Sigmoid colon (tissue), 7 donors: ENCODE data around the gene LRRIQ4. TPM values are rescaled to one million over a fixed set of nuclear protein-coding genes. Genes with fewer than 3 reads are reported as not detected.
A peak's percentile ranks its signal among the peaks of the same experiment; 100 is the strongest.

Experiments used
- DNase-seq: peaks from one replicate; pipeline ENCODE4 v3.0.0-alpha.2; 2019
- H3K27ac ChIP-seq, 4 donors: fragments of 200-600 bp; sonication (generic); one replicate each; pipeline ENCODE4 v1.5.1; 2016 to 2019; ENCODE audit warnings: mild to moderate bottlenecking in 1 of 4
- H3K27me3 ChIP-seq, 3 donors: fragments of 200-600 bp; sonication (generic); one replicate each; pipeline ENCODE4 v1.5.1; 2019; ENCODE audit warnings: mild to moderate bottlenecking in 1 of 3
- H3K36me3 ChIP-seq, 4 donors: fragments of 200-600 bp; sonication (generic); one replicate each; pipeline ENCODE4 v1.5.1; 2016 to 2019
- H3K4me1 ChIP-seq, 4 donors: fragments of 200-600 bp; sonication (generic); one replicate each; pipeline ENCODE4 v1.5.1; 2017 to 2019
- H3K4me3 ChIP-seq, 4 donors: fragments of 200-600 bp; sonication (generic); one replicate each; pipeline ENCODE4 v1.5.1; 2017 to 2019; ENCODE audit warnings: mild to moderate bottlenecking in 2 of 4, moderate library complexity in 1 of 4
- H3K9me3 ChIP-seq, 4 donors: fragments of 200-600 bp in 3 of 4; sonication (generic) in 3 of 4; one replicate each; pipeline versions ENCODE4 v1.5.1 to v1.6.1; 2013 to 2019
- EP300 ChIP-seq, 4 donors: sonication (generic); formaldehyde crosslinking; IDR thresholded peaks; one replicate each; pipeline ENCODE4 v1.6.1; 2017; ENCODE audit warnings: antibody characterized with exemption in 4 of 4
- POLR2A ChIP-seq, 2 donors: fragments of 450-650 bp; IDR thresholded peaks; one replicate each; pipeline ENCODE4 v1.6.1; 2016; ENCODE audit warnings: antibody characterized with exemption in 2 of 2, mild to moderate bottlenecking in 2 of 2, moderate library complexity in 2 of 2
- POLR2AphosphoS5 ChIP-seq, 4 donors: sonication (generic); formaldehyde crosslinking; IDR thresholded peaks; one replicate each; pipeline ENCODE4 v1.6.1; 2017; ENCODE audit warnings: antibody characterized with exemption in 4 of 4
- WGBS, 2 donors: extraction: QIAGEN DNeasy Blood & Tissue Kit; methylation state at CpG; one replicate each; pipeline ENCODE4 v1.1.7; 2013; 5-methylcytosine and 5-hydroxymethylcytosine counted together
- intact Hi-C: fragments of 100-400 bp; cut with DNase I; formaldehyde crosslinking; loops from one replicate; pipeline ENCODE4 v1.15.1; 2023
- polyA plus RNA-seq, 3 donors: library from polyadenylated mRNA; stranded (reverse); fragments of 200-250 nt; gene quantifications; one replicate each; pipeline ENCODE4 v1.2.3, GENCODE V29; 2013
- total RNA-seq, 4 donors: library from RNA; depleted of rRNA; stranded (reverse); fragments of >200 nt; gene quantifications; one replicate each; pipeline ENCODE4 v1.1.0, GENCODE V29; 2016
- TF ChIP-seq, protein P1 (sequence below), 4 experiments: fragments of 450-650 bp in 3 of 4; fragments of 200-600 bp in 1 of 4; IDR thresholded peaks; one replicate each; pipeline ENCODE4 v1.5.1; 2016 to 2019; ENCODE audit warnings: antibody characterized with exemption in 4 of 4, mild to moderate bottlenecking in 3 of 4, moderate library complexity in 2 of 4
- donor health status: healthy with polysubstance abuse.
- donor health status: Bipolar disorder and iron deficiency.
- donor health status: healthy.

The LRRIQ4 gene
- total and polyA plus RNA-seq, 7 donors, result not detected

DNA sequence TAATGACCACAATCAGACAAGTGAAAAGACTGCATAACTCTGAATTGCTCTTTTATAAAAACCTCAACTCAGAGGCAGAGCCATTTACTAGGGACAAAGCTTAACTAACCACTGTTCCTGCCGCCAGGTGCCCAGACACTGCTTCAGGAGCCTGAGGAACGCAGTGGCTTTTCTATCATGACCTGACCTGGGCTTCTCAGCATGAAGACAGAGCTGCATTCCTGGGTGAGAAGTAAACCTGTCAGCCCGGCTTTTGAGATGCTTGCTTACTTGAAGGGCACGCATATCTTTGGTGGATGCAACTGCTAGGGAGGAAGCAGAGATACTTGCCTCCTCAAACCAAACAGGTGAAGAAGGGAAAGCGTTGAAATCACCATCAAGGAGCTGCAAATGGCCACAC, 49.2 kb downstream of the LRRIQ4 start:
- no peak for DNase-seq
- no peak overlapping the region for H3K4me3 ChIP-seq
- WGBS, 2 donors, result 85 to 93% methylated on average over 5 of the region's 5 CpGs
- intact Hi-C loops, result no loop called here
- no peaks in the 10 kb centered on the region for H3K27me3 ChIP-seq
- TF ChIP-seq, protein P1, sequence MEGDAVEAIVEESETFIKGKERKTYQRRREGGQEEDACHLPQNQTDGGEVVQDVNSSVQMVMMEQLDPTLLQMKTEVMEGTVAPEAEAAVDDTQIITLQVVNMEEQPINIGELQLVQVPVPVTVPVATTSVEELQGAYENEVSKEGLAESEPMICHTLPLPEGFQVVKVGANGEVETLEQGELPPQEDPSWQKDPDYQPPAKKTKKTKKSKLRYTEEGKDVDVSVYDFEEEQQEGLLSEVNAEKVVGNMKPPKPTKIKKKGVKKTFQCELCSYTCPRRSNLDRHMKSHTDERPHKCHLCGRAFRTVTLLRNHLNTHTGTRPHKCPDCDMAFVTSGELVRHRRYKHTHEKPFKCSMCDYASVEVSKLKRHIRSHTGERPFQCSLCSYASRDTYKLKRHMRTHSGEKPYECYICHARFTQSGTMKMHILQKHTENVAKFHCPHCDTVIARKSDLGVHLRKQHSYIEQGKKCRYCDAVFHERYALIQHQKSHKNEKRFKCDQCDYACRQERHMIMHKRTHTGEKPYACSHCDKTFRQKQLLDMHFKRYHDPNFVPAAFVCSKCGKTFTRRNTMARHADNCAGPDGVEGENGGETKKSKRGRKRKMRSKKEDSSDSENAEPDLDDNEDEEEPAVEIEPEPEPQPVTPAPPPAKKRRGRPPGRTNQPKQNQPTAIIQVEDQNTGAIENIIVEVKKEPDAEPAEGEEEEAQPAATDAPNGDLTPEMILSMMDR (IDR thresholded peaks at IDR 0.05), result no peak
- no peak for TF ChIP-seq POLR2AphosphoS5 (IDR thresholded peaks at IDR 0.05)
- TF ChIP-seq POLR2A (IDR thresholded peaks at IDR 0.05), result no peak
- no peak for TF ChIP-seq EP300 (IDR thresholded peaks at IDR 0.05)
- no peaks in the 10 kb centered on the region for H3K36me3 ChIP-seq
- H3K9me3 ChIP-seq, result no peaks in the 10 kb centered on the region
- peaks cover 0 to 5% (median 0%) of the 10 kb centered on the region in 4 donors for H3K4me1 ChIP-seq
- H3K27ac ChIP-seq, result no peak overlapping the region

DNA sequence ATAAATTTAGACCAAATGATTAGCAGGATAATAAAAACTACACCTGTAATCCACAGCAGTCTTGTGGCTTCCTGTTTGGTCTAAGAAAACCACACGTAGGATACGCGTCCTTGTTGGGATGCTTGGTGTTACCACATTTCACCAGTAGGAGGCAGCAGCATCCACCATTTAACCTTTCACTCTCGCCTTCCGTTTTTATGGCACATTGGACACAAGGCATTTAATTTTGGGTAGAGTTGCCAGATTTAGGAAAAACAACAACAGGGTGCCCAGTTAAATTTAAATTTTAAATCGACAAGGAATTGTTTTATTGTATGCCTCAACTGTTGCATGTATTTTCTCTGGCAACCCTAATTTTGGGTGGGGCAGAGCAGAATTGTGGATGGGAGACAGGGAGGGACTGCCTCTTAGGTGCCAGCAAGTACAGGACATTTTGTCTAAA, 50.8 kb downstream of the LRRIQ4 start:
- peaks cover 0 to 5% (median 0%) of the 10 kb centered on the region in 4 donors for H3K4me1 ChIP-seq
- TF ChIP-seq EP300 (IDR thresholded peaks at IDR 0.05) (no peak), POLR2A (IDR thresholded peaks at IDR 0.05) (no peak), POLR2AphosphoS5 (IDR thresholded peaks at IDR 0.05) (peak in 2 of 4 donors; percentile 10 to 11)
- TF ChIP-seq, protein P1 (IDR thresholded peaks at IDR 0.05), result peak; percentile 64 to 88 (median 86)
- H3K9me3 ChIP-seq, result no peaks in the 10 kb centered on the region
- H3K36me3 ChIP-seq, result no peaks in the 10 kb centered on the region
- DNase-seq, result peak; percentile 69
- H3K4me3 ChIP-seq, result no peak overlapping the region
- intact Hi-C loops, result loop anchor here (1.0 kb wide), 1 partner anchor 103 kb away; the partner anchor contains the start of gene SEC62
- WGBS, 2 donors, result 1 to 2% methylated on average over 6 of the region's 6 CpGs
- H3K27ac ChIP-seq, result no peak overlapping the region
- H3K27me3 ChIP-seq, result no peaks in the 10 kb centered on the region

DNA sequence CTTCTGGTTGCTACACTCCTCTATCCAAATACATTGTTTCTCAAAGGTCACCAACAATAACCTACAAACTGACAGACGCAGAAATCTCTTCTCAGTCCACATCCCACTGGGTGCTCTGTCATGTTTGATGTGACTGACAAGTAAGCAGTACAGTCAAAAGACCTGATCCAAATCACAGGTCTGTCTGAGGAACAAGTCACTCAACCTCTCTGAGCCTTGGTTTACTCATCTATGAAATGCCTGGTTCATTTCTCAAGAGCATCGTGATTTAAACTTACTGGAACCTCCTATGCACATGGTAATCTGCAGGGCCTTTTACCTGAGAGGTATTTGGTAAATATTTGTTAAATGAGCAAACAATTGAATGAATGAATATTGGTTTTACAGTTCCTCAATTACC, 51.6 kb downstream of the LRRIQ4 start:
- Histone ChIP-seq H3K9me3 (no peaks in the 10 kb centered on the region), H3K27ac (no peak overlapping the region), H3K4me1 (peaks cover 0 to 5% (median 0%) of the 10 kb centered on the region in 4 donors), H3K4me3 (no peak overlapping the region), H3K27me3 (no peaks in the 10 kb centered on the region), H3K36me3 (no peaks in the 10 kb centered on the region)
- WGBS, 2 donors, result 41 to 74% methylated on average over 2 of the region's 2 CpGs
- TF ChIP-seq POLR2AphosphoS5 (IDR thresholded peaks at IDR 0.05) (no peak), EP300 (IDR thresholded peaks at IDR 0.05) (no peak), POLR2A (IDR thresholded peaks at IDR 0.05) (no peak)
- TF ChIP-seq, protein P1 (IDR thresholded peaks at IDR 0.05), result no peak
- intact Hi-C loops, result no loop called here
- no peak for DNase-seq

DNA sequence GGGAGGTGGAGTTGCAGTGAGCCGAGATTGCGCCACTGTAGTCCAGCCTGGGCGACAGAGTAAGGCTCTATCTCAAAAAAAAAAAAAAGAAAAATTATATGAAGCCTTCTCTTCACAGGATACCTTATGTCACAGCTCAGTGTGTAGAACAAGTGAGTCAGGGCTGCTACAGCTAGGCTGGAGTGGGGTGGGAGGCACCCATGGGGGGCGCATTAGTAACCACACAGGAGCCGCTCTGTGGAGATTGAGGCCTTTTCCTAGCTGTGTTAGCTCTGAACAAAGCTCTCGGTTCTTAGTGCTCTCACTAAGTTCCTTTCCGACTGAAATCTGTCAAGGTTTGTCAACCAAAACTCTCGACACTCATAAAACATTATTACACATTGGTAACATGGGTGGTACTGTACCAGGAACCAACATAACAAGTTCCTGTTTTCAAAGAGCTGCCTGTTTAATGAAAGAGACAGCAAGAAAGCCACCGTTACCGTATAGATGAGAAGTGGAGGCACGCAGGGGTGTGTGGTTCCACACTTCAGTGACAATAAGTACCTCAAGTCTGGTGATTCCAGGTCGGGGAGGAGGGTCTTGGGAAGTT, 52.6 kb downstream of the LRRIQ4 start:
- TF ChIP-seq POLR2A (IDR thresholded peaks at IDR 0.05), result no peak
- TF ChIP-seq EP300 (IDR thresholded peaks at IDR 0.05), result no peak
- no peak for TF ChIP-seq POLR2AphosphoS5 (IDR thresholded peaks at IDR 0.05)
- TF ChIP-seq, protein P1 (IDR thresholded peaks at IDR 0.05), result no peak
- Histone ChIP-seq H3K4me3 (no peak overlapping the region), H3K9me3 (no peaks in the 10 kb centered on the region), H3K27ac (no peak overlapping the region), H3K36me3 (no peaks in the 10 kb centered on the region), H3K4me1 (peaks cover 0 to 5% (median 0%) of the 10 kb centered on the region in 4 donors), H3K27me3 (no peaks in the 10 kb centered on the region)
- intact Hi-C loops, result no loop called here
- no peak for DNase-seq
- WGBS, 2 donors, result 10 to 34% methylated on average over 12 of the region's 12 CpGs
